Omental fat pad (tissue), 4 donors: ENCODE measurements around the gene NR4A3. TPM values are rescaled to one million over a fixed set of nuclear protein-coding genes. Genes with fewer than 3 reads are reported as not detected.

Experiments used
- ATAC-seq: fragments of 150-250 bp; one replicate; pipeline ENCODE4 v1.9.1; 2016; ENCODE audit warnings: mild to moderate bottlenecking, moderate library complexity; ENCODE audit not compliant: low FRiP score
- DNase-seq: peaks from one replicate; pipeline ENCODE4 v3.0.0-alpha.2; 2019; ENCODE audit warnings: low spot score
- total RNA-seq, 4 donors: library from RNA; depleted of rRNA; stranded (reverse); fragments of >200 nt; gene quantifications; one replicate each; pipeline ENCODE4 v1.1.0, GENCODE V29; 2016
- TF ChIP-seq, protein P1 (sequence below), 3 donors: fragments of 450-650 bp; IDR thresholded peaks; one replicate each; pipeline ENCODE4 v1.5.1; 2016 to 2017; ENCODE audit warnings: antibody characterized with exemption in 3 of 3, mild to moderate bottlenecking in 3 of 3, moderate library complexity in 2 of 3

NR4A3 gene
- total RNA-seq, 4 donors from 2014 or later, result 12.4 to 216 (median 26.3) TPM

DNA sequence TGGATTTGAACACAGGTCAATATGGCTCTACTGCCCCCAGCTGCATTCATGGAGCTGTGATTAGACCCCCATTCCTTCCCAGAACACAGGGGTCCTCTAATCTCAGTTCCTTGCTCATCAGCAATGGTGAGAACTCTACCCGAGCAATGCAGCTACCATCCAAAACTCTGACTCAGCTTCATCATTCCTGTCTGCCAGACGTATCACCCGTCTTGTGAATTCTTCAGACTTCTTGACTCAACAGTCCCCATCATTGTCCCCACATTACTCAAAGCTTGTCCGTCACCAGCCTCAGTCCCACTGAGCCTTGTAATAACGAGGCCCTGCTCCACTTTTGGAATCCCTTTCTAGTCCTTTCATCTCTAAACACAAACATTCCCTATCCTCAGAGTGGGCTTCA, 48.4 kb downstream of the NR4A3 start:
- ATAC-seq (no peak), DNase-seq (no peak)
- TF ChIP-seq, protein P1, sequence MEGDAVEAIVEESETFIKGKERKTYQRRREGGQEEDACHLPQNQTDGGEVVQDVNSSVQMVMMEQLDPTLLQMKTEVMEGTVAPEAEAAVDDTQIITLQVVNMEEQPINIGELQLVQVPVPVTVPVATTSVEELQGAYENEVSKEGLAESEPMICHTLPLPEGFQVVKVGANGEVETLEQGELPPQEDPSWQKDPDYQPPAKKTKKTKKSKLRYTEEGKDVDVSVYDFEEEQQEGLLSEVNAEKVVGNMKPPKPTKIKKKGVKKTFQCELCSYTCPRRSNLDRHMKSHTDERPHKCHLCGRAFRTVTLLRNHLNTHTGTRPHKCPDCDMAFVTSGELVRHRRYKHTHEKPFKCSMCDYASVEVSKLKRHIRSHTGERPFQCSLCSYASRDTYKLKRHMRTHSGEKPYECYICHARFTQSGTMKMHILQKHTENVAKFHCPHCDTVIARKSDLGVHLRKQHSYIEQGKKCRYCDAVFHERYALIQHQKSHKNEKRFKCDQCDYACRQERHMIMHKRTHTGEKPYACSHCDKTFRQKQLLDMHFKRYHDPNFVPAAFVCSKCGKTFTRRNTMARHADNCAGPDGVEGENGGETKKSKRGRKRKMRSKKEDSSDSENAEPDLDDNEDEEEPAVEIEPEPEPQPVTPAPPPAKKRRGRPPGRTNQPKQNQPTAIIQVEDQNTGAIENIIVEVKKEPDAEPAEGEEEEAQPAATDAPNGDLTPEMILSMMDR (IDR thresholded peaks at IDR 0.05), result no peak

GRCh38 chr9:99873531-99873930, 51.8 kb downstream of the NR4A3 start:
- ATAC-seq (peak; percentile 41), DNase-seq (no peak)

DNA sequence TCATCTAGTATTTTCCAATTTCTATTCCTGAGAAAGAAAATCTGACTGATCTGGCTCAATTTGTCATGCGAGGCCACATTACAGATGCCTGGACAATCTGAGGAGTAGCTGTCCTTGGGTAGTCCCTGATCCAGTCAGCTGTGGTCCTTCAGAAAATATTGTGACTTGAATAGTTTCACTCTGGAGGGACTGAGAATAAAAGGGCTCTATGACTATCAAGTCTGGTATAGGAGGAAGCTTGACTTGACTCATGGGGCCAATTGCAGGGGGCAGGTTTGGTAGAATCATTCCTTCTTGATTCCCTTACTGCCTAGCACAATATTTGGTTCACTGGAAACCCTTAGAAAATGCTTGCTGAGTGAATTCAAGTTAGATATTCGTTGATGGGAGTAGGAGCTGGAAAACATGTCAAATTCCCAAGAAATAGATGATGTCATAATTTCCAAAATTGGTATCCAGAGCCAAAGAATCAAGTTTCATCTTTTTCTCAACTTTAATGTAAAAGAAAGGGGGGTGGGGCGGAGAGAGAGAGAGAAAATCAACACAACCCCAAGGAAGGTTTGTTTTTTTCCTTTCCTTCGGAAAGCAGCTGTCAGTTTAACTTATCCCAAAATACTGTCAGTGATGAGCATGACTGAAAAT, 52.4 kb downstream of the NR4A3 start:
- ATAC-seq (no peak), DNase-seq (no peak)
- TF ChIP-seq, protein P1 (IDR thresholded peaks at IDR 0.05), result no peak

More at GRCh38 chr9:99873531-99873930, 51.8 kb downstream of the NR4A3 start:
- TF ChIP-seq, protein P1 (IDR thresholded peaks at IDR 0.05), result no peak

GRCh38 chr9:99876190-99876589, 54.5 kb downstream of the NR4A3 start:
- DNase-seq (no peak), ATAC-seq (no peak)
- TF ChIP-seq, protein P1 (IDR thresholded peaks at IDR 0.05), result no peak

- ATAC-seq, result no peak
- DNase-seq, result no peak
- TF ChIP-seq, protein P1 (IDR thresholded peaks at IDR 0.05), result no peak
Measured at GRCh38 chr9:99878651-99879050, 57.0 kb downstream of the NR4A3 start.

DNA sequence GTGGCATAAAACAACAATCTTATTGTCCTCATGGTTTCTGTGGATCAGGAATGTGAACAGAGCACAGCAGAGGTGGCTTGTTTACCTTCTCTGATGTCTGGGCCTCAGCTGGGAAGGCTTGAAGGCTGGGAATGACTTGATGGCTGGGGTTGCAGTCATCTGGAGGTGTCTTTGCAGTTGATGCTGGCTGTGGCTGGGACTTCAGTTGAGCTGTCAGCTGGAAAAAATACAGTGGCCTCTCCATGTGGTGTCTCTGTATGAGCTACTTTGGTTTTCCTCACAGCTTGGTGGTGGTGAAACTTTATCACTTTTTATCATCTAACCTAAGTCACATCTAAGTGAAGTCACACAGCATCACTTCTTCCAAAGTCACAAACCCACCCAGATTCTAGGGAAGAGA, 60.1 kb downstream of the NR4A3 start:
- DNase-seq (no peak), ATAC-seq (no peak)
- TF ChIP-seq, protein P1 (IDR thresholded peaks at IDR 0.05), result no peak

DNA sequence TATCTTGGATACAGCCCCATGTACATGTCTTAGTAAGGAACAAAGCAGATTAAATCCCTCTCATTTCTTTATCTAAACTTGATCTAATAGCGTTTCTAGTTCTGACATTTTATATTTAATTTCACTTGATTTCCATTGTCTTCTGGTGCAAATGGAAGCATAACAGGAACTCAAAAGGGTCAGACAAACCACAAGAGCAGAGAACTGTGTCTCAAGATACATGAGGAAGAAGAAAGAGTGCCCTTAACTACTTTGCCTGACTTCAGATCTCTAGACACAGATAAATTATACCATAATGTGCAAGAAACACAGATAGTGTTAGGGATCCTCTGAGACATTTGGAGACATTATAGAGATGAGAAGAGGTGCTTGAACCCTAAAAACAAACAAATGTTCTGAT, 64.1 kb downstream of the NR4A3 start:
- ATAC-seq (no peak), DNase-seq (no peak)
- TF ChIP-seq, protein P1 (IDR thresholded peaks at IDR 0.05), result no peak
